Measurements from ENCODE around the gene TBC1D14. TPM values are rescaled to one million over a fixed set of nuclear protein-coding genes. Genes with fewer than 3 reads are reported as not detected.
"Not testable (repeated sequence)": the region's sequence is repeated elsewhere in the genome, so short reads cannot be mapped to it uniquely, and the experiment has no call there.

The TBC1D14 gene
- total RNA-seq, 1 donor, result 46.0 TPM

GRCh38 chr4:6889736-6890324 lies 19.8 kb upstream of the TBC1D14 start:
- DNase-seq (ENCODE audit: low read depth in 2 of 3, low spot score in 2 of 3), result no peak

DNA sequence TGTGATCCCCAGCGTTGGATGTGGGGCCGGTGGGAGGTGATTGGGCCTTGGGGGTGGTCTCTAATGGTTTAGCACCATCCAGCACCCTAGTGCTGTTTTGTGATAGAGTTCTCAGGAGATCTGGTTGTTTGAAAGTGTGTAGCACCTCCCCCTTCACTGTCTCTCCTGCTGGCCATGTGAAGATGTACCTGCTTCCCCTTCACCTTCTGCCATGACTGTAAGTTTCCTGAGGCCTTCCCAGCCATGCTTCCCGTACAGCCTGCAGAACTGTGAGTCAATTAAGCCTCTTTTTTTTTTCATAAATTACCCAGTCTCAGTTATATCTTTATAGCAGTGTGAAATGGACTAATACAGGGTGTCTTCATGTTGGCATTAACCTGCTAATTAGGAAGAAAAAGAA lies 19.3 kb upstream of the TBC1D14 start:
- no peak for DNase-seq (ENCODE audit: low read depth in 2 of 3, low spot score in 2 of 3)

GRCh38 chr4:6890971-6891370 lies 18.7 kb upstream of the TBC1D14 start:
- DNase-seq (ENCODE audit: low read depth in 2 of 3, low spot score in 2 of 3), result not testable (repeated sequence)

DNA sequence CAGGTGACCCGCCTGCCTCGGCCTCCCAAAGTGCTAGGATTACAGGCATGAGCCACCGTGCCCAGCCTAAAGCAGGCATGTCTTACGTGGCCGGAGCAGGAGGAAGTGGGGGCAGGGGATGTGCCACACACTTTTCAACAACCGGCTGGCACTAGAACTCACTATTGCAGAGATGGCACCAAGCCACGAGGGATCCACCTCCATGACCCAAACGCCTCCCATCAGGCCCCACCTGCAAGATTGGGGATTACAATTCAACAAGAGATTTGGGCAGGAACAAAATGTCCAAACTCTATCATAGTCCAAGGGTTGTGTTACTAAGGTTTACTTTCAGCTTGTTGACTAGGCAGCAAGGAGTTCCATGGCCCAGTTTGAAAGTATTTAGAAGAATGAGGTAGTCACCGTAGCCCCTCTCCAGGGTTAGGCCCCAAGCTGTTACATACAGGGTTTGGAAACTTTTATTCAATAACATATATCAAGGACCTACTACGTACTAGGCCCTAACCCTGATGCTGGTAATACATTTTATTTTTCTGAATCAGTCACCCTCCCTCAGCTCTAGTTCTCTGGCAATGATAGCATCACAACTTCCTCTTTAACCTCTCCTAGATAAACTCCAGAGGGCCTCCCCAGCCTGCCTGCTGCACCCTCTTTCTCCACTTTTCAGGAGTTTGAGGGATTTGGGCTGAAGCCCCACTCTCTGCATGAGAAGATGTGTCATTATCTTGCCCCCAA lies 18.0 kb upstream of the TBC1D14 start:
- DNase-seq (ENCODE audit: low read depth in 2 of 3, low spot score in 2 of 3), result peak in 1 of 3 donors; percentile 47

- peak in 2 of 3 donors; percentile 70 to 75 for DNase-seq (ENCODE audit: low read depth in 2 of 3, low spot score in 2 of 3)
These were observed 17.3 kb upstream of the TBC1D14 start for GRCh38 chr4:6892190-6892908.

DNA sequence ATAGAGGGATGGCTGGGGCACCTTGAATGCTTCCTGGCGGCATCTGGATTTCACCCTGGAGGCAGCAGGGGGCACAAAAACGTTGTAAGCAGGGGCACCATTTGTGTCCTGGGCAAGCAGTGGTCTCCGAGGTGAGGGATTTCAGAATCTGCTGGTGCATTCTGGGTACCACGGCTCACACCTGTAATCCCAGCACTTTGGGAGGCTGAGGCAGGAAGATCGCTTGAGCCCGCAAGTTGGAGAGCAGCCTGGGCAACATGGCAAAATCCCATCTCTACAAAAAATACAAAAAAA lies 16.8 kb upstream of the TBC1D14 start:
- no peak for DNase-seq (ENCODE audit: low read depth in 2 of 3, low spot score in 2 of 3)

DNA sequence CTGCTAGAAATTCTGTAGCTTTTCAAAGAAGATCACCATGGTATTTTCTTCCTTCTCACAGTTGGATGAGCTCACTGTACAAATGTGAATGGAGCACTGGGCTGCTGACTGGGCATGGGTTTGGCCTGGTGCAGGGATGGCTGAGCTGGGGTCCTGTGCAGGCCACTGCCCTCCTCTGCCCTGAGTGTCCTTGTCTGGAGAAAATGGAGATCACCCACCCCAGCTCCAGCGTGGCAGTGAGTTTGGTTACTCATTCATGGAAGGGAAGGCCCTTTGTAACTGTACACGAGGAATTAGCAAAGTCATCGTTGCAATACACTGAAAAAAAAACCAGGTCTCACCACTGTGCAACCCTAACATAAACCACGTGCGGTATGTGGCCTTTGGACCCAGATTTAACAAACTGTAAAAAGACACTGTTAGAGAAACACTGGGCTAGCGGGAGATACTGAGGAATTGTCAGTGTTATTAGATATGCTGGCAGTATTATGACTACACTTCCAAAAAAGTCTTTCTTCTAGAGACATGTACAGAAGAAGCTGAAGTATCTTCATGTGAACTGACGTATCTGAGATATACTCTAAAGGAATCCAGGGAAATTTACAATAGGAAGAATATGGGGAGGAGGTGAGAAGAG lies 16.1 kb upstream of the TBC1D14 start:
- DNase-seq (ENCODE audit: low read depth in 2 of 3, low spot score in 2 of 3), result peak in 1 of 3 donors; percentile 68

DNA sequence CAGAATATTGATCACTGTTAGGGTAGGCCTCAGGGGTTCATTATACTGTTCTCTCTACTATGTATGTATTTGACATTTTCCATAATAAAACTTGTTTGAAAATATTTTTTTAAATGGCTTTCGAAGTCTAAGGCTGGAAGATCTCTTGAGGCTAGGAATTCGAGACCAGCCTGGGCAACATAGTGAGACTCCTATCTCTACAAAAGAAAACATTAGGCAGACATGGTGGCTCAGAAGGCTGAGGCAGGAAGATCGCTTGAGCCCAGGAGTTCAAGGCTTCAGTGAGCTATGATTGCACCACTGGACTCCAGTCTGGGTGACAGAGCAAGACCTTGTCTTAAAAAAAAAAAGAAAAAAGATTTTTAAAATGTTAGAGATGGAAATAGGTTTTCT lies 15.5 kb upstream of the TBC1D14 start:
- DNase-seq (ENCODE audit: low read depth in 2 of 3, low spot score in 2 of 3), result no peak

GRCh38 chr4:6894528-6895498 lies 14.8 kb upstream of the TBC1D14 start:
- no peak for DNase-seq (ENCODE audit: low read depth in 2 of 3, low spot score in 2 of 3)

GRCh38 chr4:6896035-6896434 lies 13.6 kb upstream of the TBC1D14 start:
- DNase-seq (ENCODE audit: low read depth in 2 of 3, low spot score in 2 of 3), result no peak

DNA sequence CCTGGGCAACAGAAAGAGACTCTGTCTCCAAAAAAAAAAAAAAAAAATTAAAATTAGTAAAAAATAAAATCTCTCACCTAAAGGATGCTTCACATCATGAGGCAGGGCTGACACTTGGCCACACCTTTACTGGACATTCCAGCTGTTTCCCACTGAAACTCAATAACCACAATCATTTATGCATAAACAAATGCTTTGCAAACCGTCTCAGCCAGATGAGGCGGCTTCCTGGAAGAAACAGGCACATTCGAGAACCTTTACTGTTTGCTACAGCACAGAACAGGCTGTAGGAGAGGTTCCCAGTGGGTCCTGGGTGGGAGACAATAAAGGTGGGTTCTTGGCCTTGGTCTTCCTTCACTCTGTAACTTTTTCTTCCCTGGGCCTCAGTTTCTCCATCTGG lies 10.9 kb upstream of the TBC1D14 start:
- no peak for DNase-seq (ENCODE audit: low read depth in 2 of 3, low spot score in 2 of 3)

GRCh38 chr4:6900181-6900812 lies 9.3 kb upstream of the TBC1D14 start:
- DNase-seq (ENCODE audit: low read depth in 2 of 3, low spot score in 2 of 3), result no peak

GRCh38 chr4:6900956-6901355 lies 8.7 kb upstream of the TBC1D14 start:
- DNase-seq (ENCODE audit: low read depth in 2 of 3, low spot score in 2 of 3), result no peak

GRCh38 chr4:6901669-6902317 lies 7.8 kb upstream of the TBC1D14 start:
- no peak for DNase-seq (ENCODE audit: low read depth in 2 of 3, low spot score in 2 of 3)

DNA sequence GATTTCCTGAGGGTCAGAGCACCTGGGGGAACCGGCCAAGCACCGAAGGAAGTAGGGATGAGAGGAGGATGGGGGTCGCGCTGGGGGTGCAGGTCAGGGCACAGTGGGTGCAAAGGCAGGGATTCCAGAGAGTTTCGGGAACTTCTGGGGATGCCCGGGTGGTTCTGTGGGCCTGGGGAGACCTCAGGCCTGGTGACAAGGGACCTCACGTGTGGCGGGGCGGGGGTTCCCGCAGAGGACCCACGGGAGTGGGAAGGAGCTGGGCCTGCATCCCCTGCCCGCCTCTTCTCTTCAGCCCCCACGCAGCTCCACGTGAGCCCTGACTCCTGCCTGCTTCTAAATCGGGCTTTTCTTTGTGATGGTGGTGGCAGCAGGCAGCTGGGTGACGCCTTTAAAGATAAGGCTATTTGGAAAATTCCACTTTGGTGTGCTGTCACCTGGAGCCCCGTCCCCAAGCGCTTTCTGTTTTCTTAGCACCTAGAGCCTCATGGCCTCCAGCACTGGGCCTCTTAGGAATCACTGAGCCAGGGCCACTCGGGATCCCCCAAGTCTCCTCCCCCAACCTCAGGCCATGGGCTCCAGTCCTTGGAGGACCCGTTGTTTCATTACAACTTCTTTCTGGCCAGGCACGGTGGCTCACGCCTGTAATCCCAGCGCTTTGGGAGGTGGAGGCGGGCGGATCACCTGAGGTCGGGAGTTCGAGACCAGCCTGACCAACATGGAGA lies 7.1 kb upstream of the TBC1D14 start:
- DNase-seq (ENCODE audit: low read depth in 2 of 3, low spot score in 2 of 3), result no peak

DNA sequence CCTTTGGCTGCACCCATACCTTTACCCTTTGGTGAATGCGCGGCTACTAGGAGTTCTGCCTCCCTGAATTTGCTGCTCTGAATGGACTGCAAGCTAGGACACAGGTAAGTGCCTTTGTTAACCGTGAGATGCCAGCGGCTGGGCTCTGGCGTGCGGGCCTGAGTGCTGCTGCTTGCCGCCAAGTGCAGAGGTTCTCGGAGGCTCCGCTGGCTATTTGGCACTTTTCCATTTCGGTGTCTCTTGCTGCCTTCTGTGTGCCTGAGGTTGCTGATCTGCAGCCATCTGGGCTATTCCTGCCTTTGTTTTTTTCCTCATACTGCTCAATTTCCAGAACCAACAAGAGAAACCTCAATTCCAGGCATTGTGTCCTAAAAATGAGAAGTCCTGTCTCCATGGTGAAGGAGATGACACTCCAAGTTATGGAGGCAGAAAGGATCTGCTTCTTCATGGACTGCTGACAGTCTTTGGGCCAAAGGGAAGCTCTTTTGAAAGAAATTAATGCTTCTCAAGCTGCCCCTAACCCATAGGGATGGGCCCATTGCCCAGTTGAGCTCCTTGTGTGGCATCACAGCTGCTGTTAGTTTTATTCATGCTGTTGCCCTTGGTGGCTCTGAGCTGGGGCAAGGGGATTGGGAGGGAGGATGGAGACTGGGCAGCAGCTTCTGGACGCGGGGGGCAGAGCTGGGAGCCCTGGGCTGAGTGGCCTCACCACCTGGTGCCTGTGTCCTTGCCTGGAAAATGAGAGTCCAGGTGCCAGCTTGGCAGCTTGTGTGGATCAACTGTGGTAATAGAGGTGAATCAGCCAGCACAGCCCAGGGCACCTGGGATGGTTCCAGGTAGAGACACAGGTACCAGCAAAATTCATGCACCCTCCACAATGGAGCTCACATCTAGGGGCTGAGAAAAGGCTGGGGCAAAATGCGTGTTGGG lies 3.8 kb upstream of the TBC1D14 start:
- DNase-seq (ENCODE audit: low read depth in 2 of 3, low spot score in 2 of 3), result no peak

DNA sequence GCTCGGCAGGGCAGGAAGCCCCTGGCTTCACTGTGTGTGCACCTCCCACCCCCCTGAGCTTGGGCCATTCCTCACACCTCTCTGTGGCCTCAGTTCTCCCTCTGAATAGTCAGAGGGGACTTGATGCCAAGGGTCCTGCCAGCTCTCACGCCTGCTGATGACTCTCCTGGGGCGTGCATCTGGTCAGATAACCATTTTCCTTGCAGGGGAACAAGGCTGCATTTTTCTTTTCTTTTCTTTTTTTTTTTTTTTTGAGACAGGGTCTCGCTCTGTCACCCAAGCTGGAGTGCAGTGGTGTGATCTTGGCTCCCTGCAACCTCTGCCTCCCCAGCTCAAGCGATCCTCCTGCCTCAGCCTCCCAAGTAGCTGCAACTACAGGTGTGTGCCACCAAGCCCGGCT lies 3.1 kb upstream of the TBC1D14 start:
- not testable (repeated sequence) for DNase-seq (ENCODE audit: low read depth in 2 of 3, low spot score in 2 of 3)
